ENCODE results near the gene HMG20B.
"Not testable (repeated sequence)": the region's sequence is repeated elsewhere in the genome, so short reads cannot be mapped to it uniquely, and the experiment has no call there.

The HMG20B gene

DNA sequence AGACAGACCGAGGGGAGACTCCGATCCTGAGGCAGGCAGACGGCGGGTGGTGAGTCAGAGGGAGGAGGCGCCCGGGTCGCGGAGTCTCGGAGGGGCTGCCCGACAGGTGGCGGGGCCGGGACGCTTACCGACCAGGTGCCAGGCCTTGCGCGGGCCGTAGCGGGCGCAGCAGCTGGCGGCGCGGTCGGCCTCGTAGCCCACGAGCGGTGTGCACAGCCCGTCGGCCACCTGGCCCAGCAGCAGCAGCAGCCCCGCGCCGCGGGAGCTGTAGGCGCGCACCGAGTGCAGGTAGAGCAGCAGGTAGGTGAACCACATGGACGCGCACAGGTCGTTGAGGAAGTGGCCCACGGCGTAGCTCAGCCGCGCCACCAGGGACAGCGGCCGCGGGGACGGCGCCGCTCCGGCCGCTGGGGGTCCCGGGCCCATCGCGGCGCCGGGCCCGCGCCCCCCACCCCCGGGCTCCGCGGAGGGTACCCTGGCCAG, 15.7 kb upstream of the HMG20B start:
- DNase-seq = peak; percentile 38 to 58

DNA sequence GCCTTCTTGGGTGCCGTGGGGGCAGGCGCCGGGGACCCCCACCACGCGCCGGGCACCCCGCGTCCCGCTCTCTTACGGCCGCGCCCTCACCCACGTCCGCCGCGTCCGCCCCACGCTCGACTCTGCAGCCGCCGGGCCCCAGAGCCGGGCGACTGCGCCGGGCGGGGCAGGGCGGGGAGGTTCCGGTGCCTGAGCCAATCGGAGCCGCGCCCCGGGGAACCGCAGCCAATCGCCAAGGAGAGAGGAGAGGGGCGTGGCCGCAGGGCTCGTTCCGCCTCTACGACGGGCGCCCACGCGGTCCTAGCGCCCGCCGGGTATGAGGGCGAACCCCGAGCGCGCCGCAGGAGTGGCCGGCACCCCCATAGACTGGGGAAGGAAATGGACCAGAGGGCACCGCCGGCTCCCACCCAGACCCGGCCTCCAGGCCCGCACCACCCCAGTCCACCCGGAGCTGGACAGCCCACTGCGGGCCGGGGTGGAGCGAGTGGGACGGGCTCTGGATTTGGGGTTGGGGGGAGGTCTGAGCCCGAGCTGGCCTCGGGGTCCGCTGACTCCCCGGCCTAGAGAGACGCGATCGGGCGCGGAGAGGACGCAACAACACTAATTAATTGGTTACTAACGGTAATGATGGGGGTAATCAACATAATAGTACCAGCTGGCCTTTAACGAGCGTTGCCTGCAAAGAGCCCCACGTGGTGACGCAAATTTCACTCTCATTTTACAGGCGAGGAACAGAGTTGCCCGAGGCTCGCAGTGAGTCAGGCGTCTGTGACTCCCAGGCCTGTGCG, 15.1 kb upstream of the HMG20B start, which contains the start of gene MFSD12:
Gene MFSD12, minus strand, starts transcription at position 126 of the 788 bp plus-strand sequence. CDS start 183 bp downstream, outside the sequence.
- DNase-seq = peak; percentile 93 to 95

DNA sequence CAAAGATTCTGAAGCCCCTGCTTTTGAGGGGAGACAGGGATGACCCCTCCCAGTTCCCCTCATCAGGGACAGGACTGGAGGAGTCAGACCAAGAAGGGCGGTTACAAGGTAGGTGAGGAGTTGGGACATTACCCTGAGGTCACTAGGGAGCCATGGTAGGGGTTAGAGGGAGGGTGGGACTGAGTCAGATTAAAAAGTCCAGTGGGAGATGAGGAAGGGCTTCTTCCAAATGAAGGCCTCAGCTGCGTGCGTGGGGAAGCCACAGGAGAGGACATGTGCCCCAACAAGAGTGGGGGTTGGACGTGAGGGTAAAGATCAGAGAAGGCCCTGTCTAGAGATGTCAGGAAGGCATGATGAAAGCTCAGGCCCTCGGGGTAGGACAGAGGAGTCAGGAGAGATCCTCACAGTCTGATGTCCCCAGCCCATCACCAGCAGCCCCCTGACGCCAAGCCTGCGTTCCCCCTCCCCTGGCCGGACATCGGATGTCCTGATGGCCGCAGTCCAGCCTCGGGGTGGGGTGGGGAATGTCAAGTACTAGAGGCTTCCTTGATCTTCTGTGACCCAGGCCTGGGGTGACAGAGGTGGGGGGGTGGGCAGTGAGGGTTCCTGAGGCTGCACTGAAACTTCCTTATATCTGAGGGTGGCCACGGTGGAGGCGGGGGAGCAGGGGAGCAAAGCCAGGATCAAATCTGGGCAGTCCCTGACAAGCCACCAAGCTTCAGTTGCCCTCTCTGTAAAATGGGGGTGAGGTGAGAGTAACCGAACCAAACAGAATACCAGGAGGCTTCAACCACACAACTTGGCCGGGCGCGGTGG, 8.8 kb upstream of the HMG20B start:
- no peak for DNase-seq

DNA sequence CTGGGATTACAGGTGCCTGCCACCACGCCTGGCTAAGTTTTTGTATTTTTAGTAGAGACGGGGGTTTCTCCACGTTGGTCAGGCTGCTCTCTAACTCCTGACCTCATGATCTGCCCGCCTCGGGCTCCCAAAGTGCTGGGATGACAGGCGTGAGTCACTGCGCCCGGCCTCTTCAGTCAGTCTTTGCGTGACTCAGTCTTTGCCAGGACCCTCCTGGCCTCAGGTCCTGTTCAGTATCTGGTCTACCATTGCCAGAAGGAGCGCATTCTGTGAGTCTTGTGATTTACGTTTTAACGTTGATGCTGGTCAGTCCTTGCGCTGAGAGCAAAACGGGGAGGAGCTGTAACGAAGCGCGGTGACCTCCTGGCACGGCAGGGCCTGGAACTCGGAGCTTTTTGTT, 7.6 kb upstream of the HMG20B start:
- DNase-seq = no peak

DNA sequence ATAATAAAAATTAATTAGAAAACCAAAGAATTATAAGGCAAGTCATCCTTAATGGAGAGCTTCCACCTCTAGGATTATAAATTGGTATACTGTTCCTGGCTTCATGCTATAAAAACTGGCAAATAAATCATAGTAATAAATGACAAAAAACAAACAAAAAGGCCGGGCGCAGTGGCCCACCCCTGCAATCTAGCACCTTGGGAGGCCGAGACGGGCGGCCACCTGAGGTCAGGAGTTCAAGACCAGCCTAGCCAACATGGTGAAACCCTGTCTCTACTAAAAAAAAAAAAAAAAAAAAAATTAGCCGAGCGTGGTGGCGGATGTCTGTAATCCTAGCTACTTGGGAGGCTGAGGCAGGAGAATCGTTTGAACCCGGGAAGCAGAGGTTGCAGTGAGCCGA, 2.7 kb upstream of the HMG20B start:
- DNase-seq = not testable (repeated sequence)

DNA sequence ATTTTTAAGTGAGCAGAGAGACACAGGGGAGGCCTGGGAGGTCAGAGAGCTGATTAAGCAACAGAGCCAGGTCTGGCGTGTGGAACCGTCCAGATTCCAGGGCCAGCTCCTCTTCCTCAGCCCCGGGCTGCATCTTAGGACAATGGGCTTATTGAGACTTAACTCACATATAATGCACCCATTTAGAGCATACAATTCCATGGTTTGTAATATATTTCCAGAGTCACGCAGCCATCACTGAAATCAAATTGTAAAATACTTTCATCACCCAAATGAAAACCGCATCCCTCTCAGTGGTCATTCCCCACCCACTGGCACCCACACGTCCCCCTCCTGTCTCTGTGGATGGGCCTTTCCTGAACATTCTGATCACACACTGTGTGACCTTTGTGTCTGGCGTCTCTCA, 2.1 kb upstream of the HMG20B start:
- no peak for DNase-seq

DNA sequence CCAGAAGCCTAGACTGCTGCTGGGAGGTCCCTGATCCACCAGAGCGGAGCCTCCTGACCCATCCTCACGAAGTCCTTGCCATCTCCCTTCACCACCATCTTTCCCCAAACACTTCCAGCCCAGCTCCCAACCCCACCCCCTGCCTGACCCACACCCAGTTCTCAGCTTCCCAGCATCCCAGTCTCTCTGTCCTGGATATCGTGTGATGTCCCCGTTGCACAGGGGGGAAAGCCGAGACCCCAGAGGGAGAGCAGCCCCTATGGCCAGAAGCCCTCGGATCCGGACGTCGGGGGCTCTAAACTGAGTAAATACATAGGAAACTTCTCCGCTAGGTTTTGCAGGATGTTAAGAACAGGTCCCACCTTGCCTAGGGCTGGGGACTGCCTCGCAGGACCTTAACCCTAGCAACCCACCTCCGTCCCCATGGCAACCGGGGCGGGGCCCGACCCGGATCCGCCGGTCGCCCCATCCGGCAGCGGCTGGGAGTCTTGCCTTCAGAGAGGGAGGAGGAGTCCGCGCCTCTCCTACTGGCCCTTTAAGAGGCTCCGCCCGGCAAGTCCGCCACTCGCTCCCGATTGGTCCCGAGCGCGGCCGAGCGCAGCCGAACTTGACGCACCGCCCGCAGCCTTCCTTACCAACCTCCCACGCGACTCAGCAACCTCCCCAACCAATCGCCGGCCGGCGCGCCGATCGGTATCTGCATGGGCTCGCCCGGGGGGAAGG, 451 bp upstream of the HMG20B start:
- peak; percentile 97 to 99 for DNase-seq

DNA sequence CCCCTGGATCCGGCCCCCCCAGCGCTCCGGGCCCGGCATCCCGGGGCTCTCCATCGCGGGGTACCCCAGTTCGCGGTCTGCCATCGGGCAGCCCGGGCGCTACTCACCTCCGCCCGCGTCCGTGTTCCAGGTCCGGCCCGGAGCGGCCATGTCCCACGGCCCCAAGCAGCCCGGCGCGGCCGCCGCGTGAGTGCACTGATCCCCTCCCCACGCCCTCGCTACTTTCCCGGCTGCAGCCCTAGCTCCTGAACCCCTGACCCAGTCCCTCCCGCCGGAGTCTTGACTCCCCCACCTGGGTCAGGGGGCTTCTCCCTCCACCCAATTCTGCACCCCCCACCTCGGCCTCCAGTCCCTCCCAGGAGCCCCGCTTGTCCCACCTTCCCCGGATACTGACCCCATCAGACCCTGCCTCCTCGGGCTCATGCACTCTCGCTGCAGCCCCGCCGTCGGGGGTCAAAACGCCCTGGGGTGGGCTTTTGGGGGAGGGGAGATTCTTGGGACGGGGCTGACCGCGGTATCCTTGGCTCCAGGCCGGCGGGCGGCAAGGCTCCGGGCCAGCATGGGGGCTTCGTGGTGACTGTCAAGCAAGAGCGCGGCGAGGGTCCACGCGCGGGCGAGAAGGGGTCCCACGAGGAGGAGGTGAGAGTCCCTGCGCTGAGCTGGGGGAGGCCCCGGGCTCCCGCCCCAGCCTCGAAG, 566 bp downstream of the HMG20B start:
- DNase-seq = peak; percentile 11 to 34

DNA sequence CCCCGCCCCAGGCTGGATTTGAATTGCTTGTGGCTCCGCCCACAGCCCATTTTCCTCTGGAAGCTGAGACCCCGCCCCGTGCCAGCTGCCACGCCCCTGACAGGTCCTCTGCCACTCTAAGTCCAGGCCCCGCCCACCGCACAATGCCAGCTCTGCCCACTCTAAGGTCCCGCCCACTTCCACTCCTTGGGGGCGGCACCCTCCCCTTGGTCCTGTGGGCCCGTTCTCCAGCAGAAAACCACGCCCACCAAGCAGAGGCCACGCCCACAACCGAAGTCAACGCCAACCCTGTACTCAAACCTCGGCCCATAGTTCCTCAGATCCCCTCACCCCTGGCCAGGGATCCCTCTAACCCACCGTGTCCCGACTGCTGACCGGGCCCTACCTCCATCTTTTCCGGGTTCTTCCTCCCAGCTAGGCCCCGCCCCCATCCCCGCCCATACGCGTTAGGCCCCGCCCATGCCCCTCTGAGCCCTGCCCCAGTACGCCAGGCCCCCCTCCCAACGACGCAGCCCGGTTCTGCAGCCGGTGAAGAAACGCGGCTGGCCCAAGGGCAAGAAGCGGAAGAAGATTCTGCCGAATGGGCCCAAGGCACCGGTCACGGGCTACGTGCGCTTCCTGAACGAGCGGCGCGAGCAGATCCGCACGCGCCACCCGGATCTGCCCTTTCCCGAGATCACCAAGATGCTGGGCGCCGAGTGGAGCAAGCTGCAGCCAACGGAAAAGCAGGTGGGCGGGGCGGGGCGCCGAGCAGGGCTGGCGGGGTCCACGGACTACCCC, 1.3 kb downstream of the HMG20B start:
- peak; percentile 87 to 94 for DNase-seq

DNA sequence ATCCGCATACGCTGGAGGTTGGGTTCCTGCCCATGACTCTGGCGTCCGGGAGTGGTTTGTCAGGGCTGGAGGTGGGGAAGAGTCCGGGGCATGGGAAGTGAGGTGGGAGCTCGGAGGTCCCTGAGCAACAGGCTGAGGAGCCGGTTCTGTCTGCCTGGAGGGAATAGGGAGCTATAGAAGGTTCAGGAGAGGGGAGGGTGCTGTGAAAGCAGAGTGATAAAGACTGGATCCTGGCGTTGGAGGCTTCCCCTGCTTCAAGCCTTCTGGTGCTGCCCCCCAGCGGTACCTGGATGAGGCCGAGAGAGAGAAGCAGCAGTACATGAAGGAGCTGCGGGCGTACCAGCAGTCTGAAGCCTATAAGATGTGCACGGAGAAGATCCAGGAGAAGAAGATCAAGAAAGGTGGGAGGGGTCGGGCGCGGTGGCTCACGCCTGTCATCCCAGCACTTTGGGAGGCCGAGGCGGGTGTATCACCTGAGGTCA, 2.6 kb downstream of the HMG20B start:
- DNase-seq = peak in 1 of 2 donors; percentile 13

DNA sequence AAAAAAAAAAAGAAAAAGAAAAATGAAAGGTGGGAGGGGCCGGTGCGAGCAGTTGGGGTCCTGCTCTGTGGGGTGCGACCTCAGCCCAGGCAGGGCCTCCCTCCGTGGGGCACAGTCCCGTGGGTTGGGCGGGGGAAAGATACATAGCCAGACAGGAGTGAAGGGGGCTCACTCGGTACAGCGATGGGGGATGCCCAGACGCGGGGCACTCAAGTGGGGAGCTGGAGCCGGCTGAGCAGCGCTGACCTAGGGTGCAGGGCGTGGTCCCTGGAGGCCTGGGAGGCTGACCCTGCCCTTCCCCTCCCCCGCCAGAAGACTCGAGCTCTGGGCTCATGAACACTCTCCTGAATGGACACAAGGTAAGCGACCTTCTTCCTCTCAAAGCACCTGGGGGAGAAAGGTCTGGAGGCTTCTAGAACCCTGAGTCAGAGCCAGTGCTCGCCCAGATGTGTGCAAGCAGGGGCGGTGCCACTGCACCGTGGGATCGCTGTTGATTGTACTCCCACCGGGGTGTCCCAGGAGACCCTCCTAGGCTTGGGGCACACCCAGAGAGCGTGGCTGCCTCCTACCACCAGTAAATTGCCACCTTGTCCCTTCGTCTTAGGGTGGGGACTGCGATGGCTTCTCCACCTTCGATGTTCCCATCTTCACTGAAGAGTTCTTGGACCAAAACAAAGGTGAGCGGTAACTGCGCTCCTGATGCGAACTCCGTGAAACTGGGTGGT, 3.4 kb downstream of the HMG20B start:
- DNase-seq = no peak

DNA sequence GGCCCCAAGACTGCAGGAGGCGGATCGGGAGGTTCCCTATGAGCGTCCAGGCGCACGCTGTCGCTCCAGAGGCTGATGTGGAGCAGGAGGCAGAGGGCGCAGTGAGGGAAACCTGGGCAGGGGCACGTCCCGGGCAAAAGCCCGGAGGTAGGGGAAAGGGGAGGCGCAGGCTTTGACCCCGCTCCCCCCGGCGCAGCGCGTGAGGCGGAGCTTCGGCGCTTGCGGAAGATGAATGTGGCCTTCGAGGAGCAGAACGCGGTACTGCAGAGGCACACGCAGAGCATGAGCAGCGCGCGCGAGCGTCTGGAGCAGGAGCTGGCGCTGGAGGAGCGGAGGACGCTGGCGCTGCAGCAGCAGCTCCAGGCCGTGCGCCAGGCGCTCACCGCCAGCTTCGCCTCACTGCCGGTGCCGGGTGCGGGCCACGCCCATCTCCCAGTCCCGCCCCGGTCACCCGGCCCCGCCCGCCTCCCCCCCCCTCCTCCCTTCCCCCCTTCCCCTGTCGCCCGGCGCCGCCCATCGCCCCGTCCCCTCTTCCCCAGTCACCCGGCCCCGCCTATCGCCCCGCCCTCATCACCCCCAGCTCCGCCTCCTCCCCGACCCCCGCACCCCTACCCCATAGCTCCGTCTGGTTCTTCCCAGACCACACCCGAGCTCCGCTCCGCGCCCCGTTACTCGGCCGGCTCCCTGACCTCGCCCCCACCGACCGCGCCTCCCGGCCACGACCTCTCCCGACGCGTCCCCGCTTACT, 4.1 kb downstream of the HMG20B start:
- DNase-seq = no peak

DNA sequence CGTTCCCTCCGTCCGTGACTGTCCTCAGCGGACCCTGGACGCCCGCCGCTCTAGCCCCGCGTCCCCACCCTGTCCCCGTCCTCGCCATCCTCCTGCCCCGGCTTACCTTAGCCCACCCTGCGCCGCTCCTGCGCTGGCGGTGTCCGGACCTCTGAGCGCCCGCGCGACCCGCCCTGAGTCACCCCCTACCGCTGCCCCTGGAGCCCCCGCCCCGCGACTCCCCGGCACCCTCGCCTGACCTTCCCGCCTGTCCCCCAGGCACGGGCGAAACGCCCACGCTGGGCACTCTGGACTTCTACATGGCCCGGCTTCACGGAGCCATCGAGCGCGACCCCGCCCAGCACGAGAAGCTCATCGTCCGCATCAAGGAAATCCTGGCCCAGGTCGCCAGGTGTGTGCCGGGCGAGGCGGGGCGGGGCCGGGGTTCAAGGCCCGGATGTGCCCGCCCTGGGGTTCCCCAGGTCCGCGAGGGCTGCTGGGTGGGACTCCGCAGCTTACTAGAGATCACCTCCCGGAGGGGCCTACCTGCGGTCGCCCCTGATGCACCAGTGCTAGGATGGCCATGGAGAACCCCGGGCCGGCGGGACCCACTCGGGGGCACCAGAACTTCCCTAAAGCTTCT, 5.1 kb downstream of the HMG20B start:
- no peak for DNase-seq

DNA sequence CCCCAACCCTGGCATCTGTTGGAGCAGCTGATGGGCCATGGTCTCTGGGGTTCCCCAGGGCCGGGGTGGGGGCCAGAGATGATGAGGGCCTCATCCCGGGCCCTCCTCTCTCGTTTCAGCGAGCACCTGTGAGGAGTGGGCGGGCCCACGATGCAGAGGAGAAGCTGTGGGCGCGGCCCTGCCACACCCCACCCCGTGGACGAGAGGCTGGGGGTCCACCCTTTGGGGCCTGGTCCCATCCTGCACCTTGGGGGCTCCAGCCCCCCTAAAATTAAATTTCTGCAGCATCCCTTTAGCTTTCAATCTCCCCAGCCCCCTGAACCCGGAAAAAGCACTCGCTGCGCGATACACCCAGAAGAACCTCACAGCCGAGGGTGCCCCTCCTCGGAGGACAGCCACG, 5.6 kb downstream of the HMG20B start:
- DNase-seq = no peak

DNA sequence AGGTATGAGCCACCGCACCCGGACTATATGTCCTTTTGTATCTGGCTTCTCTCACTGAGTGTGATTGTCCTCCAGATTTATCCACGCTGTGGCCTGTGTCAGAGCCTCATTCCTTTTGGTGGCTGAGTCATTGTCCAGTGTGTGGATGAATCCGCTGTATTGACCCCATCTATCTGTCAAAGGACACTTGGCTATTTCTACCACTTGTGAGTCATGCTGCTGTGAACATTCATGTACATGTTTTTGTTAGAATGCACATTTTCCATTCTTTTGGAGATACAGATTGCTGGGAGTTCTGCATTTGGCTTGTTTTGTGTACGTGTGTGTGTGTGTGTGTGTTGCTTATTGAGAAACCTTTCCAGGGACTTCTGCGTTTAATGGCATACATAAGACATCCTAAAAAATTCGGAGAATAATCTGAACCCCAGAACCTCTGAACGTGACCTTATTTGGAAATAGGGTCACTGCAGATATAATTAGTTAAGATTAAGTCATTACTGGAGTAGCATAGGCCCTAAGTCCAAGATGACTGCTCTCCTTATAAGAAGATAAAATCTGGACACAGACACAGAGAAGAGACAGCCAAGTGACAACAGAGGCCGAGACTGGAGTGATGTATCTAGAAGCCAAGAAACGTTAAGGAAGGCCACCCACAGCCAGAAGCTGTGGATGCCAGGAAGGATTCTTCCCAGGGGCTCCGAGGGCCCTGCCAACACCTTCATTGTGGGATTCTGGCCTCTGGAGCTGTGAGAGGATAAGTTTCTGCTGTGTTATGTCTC, 7.6 kb downstream of the HMG20B start:
- DNase-seq = no peak

DNA sequence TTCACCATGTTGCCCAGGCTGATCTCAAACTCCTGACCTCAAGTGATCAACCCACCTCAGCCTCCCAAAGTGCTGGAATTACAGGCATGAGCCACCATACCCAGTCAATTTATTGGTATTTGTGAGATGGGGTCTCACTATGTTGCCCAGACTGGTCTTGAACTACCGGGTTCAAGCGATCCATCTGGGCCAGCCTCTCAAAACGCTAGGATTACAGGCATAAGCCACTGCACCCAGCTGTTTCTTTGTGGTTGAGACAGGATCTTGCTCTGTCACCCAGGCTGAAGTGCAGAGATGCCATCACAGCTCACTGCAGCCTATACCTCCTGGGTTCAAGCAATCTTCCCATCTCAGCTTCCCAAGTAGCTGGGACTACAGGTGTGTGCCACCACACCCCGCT, 9.0 kb downstream of the HMG20B start:
- not testable (repeated sequence) for DNase-seq

DNA sequence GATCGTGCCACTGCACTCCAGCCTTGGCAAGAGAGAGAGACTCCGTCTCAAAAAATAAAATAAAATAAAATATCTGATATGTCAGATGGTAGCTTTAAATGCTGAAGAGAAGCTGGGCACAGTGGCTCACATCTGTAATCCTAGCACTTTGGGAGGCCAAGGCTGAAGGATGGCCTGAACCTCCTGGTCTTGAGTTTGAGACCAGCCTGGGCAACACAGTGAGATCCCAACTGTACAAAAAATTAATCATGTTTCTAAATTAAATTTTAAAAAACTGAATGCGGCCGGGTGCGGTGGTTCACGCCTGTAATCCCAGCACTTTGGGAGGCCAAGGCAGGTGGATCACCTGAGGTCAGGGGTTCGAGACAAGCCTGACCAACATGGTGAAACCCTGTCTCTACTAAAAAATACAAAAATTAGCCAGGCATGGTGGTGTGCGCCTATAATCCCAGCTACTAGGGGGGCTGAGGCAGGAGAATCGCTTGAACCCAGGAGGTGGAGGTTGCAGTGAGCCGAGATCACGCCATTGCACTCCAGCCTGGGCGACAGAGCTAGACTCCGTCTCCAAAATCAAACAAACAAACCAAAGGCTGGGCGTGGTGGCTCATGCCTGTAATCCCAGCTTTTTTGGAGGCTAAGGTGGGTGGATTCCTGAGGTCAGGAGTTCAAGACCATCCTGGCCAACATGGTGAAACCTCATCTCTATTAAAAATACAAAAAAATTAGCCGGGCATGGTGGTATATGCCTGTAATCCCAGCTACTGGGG, 11.5 kb downstream of the HMG20B start:
- not testable (repeated sequence) for DNase-seq
